DMS53 treated with DMSO at 0.1 percent for 48 hours (cell line): ENCODE results near the gene SIRPA.
"Not testable (repeated sequence)": the region's sequence is repeated elsewhere in the genome, so short reads cannot be mapped to it uniquely, and the experiment has no call there.

Experiments
- DNase-seq: peaks from one replicate; lab custom pipeline; 2025; ENCODE audit not compliant: unreplicated experiment; lab: John Stamatoyannopoulos, UW

SIRPA gene

DNA sequence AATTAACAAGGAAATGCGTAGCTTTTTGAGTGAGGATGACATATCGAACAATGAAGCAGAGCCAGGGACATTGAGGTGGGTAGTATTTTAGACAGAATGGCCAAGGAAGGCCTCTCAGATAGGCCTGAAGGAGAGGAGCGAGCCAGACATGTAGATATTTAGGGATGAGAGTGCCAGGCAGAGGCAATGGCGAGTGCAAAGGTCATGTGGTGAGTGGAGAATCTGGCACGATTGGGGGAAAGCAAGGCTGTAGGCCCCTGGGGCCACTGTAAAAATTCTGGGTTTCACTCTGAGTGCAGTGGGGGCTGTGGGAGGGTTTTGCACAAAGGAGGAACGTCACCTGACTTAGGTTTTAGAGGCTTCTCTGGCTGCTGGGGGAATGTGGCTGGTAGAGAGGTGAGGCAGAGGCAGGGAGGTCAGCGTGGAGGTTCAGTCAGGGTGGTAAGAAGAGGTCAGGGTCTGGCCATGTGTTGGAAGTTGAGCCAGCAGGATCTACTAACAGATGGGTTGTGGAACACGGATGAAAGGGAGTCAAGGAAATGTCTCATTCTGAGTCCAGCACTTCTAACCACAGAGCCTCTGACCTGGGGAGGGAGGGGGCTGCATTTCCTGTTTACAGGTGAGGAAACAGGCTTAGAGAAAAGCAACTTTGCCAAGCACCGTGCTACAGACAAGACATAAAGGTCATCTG is 11.3 kb downstream of the SIRPA start:
- DNase-seq = no peak

GRCh38 chr20:1907586-1907985 is 12.4 kb downstream of the SIRPA start:
- no peak for DNase-seq

DNA sequence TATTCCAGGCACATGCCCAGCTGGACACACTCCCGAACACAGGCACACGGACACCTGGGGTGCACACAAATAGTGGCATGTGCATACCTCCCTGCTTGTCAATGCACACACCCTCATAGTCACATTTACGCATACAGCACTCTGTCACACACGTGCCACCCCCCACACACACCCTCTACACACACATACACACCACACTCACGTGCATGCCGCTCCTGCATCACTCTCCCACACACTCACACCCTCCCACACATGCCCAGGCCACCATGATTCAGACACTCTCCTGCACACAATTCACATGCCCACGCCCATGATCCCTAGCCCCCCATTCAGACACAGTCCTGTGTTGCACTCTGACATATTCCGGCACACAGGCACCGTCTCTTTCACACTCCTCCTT is 13.0 kb downstream of the SIRPA start:
- DNase-seq = no peak

GRCh38 chr20:1909097-1909496 is 13.9 kb downstream of the SIRPA start:
- DNase-seq = no peak

DNA sequence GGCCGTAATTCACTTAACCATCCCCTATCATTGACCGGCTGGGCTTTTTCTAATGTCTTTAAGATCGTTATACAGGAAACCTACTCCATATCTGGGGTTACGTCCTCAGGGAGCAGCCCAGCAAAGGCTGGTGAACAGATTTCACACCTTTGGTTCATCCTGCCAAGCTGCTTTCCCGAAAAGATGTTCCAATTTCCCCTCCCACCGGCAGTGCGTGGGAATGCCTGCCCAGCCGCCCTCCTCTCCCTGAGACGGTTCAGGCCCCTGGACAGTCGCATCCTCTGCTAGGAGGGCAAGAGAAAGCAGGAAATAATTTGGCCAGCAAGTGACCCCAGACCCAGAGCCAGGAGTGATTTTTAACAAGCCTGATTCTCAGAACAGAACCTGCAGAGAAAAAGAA is 16.3 kb downstream of the SIRPA start:
- no peak for DNase-seq

DNA sequence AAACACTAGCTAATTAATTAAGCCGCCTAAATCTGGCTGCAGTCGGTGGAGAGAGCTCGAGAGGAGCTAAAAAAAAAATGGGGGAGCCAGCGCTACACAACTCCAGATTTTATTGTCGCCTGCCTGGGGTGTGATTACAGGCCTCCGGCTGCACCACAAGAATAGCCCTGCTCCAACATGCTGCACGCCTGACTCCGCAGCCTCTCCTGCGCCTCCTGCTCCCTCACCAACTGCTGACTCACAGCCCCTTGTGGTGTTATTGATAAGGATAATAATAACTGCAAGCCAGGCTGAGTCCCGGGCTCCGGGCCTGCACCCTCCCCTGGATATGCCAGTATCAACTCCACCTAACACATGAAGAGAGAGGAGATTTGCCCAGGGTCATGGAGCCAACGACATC is 16.8 kb downstream of the SIRPA start:
- no peak for DNase-seq

- no peak for DNase-seq
Measured at GRCh38 chr20:1912646-1913045, 17.4 kb downstream of the SIRPA start.

GRCh38 chr20:1915233-1915632 is 20.0 kb downstream of the SIRPA start:
- DNase-seq = not testable (repeated sequence)

DNA sequence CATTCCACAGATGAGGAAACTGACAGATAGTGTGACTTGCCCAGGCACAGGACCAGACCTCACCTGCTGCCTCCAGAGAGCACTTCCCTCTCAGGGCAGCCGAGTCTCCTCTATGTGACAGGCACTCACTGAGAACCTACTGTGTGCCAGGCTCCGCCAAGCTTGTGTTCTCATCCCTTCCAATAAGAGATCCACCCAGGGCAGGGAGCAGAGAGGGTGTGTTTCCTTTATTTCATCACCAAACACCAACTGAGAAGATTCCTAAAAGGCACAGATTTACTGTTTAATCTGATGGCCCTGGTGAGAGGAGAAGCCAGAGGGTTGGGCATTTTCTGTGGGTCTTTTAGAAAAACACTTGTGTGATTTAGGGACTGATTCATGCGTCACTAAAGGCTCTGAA is 20.5 kb downstream of the SIRPA start:
- DNase-seq = no peak

GRCh38 chr20:1917786-1918185 is 22.6 kb downstream of the SIRPA start:
- no peak for DNase-seq

GRCh38 chr20:1918491-1919165 is 23.4 kb downstream of the SIRPA start:
- no peak for DNase-seq

GRCh38 chr20:1920252-1920651 is 25.0 kb downstream of the SIRPA start:
- no peak for DNase-seq

DNA sequence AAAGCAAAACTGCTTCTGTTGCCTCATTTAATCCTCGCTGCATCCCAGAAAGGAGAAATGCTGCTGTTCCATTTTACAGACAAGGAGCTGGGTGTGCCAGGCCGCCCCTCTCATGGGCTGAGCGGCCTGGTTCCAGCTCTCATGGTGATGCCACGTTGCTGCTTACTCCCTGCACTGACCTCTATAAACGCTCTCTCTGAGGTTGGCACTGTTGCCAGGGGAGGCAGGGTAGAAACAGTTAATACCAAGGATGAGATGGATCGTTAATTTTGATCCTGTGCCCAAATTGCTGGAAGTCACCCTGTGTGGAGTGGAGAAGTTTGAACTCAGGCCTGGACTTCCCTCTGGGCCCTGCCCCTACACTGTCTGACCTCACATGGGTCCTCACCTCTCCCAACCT is 25.6 kb downstream of the SIRPA start:
- no peak for DNase-seq

DNA sequence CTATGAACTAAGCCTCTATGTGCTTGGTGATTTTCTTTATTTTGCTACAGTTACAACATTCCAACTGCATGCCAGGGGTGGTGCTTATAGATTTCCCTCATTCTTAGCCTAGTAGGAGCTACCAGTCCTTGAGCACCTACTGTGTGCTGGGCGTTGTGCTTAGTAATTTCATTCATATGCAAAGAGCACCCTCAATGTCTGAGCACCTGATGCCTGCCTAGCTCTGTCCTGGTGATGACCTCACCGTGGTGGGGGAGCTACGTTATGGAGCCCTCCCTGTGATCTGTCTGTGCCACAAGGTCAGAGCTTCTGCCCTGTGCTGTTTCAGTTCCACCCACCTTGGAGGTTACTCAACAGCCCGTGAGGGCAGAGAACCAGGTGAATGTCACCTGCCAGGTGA is 26.8 kb downstream of the SIRPA start:
- not testable (repeated sequence) for DNase-seq

- DNase-seq = no peak
Measured at GRCh38 chr20:1922786-1923185, 27.6 kb downstream of the SIRPA start.

GRCh38 chr20:1924910-1925861 is 30.0 kb downstream of the SIRPA start:
- no peak for DNase-seq

DNA sequence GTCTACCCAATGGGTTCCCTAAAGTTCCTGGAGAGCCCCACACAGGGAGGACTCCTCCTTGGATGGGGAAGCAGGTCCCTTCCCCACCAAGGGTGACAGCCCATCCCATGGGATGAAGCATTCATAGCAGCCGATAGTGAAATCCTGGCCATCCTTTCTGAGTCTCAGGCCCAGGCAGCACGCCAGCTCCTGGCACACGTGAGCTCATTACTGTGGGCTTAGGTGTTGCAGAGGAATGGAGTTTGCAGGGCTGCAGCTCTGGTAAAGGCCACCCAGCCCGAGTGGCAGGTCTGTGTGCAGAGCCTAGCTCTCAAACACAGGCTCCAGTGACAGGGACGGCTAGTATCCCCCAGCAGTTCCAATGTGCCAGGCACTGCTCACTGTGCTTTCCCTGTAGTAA is 31.0 kb downstream of the SIRPA start:
- DNase-seq = no peak

DNA sequence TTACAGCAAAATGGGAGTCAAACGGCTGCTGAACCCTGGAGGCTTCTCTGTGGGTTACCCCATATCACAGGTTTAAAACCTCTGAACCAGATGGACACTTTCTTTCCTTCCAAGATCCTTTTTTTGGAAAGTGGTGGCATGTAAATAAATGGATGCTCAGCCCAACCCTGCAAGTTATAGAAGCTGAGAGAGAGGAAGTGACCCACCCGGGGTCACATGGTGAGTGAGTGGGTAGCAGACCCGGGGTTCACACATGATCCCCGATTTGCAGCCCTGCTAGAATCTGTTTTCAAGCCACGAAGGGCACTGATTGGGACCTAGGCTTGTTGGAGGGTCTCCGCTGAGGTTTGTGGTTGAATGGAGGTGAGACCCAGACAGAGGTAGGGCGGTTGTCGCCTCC is 32.0 kb downstream of the SIRPA start:
- no peak for DNase-seq

DNA sequence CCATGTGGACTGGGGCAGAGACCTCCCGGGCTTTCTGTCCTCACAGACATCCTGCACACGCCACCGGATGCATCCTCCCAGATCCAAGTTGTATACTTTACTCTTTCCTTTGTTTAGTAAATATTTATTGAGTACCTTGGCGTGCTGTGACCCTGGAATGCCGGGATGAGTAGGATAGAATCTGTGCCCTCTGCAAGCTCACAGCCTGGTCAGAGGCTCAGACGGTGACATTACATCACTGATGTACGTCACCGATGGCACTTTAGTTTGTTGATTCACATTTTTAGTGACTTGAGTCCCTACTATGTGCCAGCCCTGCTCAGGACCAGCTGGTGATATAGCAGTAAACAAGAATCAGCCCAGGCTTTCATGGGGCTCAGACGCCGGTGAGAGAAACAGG is 32.9 kb downstream of the SIRPA start:
- no peak for DNase-seq

DNA sequence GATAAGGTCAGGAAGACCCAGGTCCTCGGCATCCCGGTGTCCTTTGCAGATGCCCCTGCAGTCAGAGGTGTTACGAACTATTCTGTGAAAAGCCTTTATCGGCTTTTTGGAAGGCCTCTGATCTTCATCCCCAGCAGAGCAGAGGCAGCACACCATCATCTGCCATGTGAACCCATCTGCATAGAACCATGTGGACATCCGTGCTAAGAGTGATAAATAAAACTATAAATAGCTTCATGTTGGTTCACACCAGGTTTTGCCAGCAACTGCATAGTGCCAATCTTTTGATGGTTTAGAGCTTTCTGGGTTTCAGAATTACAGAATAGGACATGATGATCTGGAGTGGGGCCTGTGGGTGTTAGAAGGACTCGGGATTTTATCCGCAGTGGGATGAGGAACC is 33.6 kb downstream of the SIRPA start:
- no peak for DNase-seq

- no peak for DNase-seq
Measured at GRCh38 chr20:1929460-1929859, 34.3 kb downstream of the SIRPA start.

GRCh38 chr20:1930165-1930564 is 35.0 kb downstream of the SIRPA start:
- DNase-seq = no peak
